HG03571 (cell line): ENCODE data around the gene CDCA4.

Source experiments
- ATAC-seq: cut with Tn5 transposase; IDR thresholded peaks from one replicate; pipeline ENCODE4 v1.9.1; 2021; ENCODE audit not compliant: unreplicated experiment

CDCA4 gene

GRCh38 chr14:104992501-104992900, 28.4 kb downstream of the CDCA4 start:
- ATAC-seq, result no peak

- no peak for ATAC-seq
Observed at GRCh38 chr14:104991896-104992230, 29.0 kb downstream of the CDCA4 start.

- ATAC-seq, result no peak
Observed at GRCh38 chr14:104989951-104990303, 31.0 kb downstream of the CDCA4 start.

GRCh38 chr14:104989236-104989950, 31.5 kb downstream of the CDCA4 start:
- ATAC-seq, result no peak

- no peak for ATAC-seq
Observed at GRCh38 chr14:104986487-104987164, 34.3 kb downstream of the CDCA4 start.

GRCh38 chr14:104985675-104986486, 35.0 kb downstream of the CDCA4 start, which contains the start of gene CLBA1:
TSS of gene CLBA1 (plus strand) at chr14:104985788. CDS start at chr14:104986432, 644 bp downstream.
- ATAC-seq, result peak; percentile 79

- no peak for ATAC-seq
Observed at GRCh38 chr14:104984056-104984894, 36.6 kb downstream of the CDCA4 start.

GRCh38 chr14:104983231-104983721, 37.6 kb downstream of the CDCA4 start:
- no peak for ATAC-seq

- ATAC-seq, result no peak
Observed at GRCh38 chr14:104982548-104983230, 38.2 kb downstream of the CDCA4 start.

- ATAC-seq, result no peak
Observed at GRCh38 chr14:104981699-104982541, 39.0 kb downstream of the CDCA4 start.

- no peak for ATAC-seq
Observed at GRCh38 chr14:104980611-104981531, 40.0 kb downstream of the CDCA4 start.

- no peak for ATAC-seq
Observed at GRCh38 chr14:104979758-104980610, 40.9 kb downstream of the CDCA4 start.

- no peak for ATAC-seq
Observed at GRCh38 chr14:104978746-104979691, 41.9 kb downstream of the CDCA4 start.

GRCh38 chr14:104977681-104978653, 42.9 kb downstream of the CDCA4 start, which contains the start of gene AHNAK2:
TSS of gene AHNAK2 (minus strand) at chr14:104978374. CDS start at chr14:104978237, 137 bp downstream.
- no peak for ATAC-seq
